HepG2 (cell line): ENCODE measurements around the gene LIMD2. TPM values are rescaled to one million over a fixed set of nuclear protein-coding genes. Genes with fewer than 3 reads are reported as not detected.
A peak's percentile ranks its signal among the peaks of the same experiment; 100 is the strongest.

Source experiments
- ADNP ChIP-seq: sonication (generic); formaldehyde crosslinking; IDR thresholded peaks from 2 replicates; pipeline ENCODE4 v1.4.0; 2020; ENCODE audit warnings: missing genetic modification reagents
- ARID2 ChIP-seq: sonication (generic); formaldehyde crosslinking; IDR thresholded peaks from 2 replicates; pipeline ENCODE4 v1.8.1; 2022; ENCODE audit warnings: mild to moderate bottlenecking, missing genetic modification reagents, borderline replicate concordance
- ARNTL ChIP-seq: sonication (generic); formaldehyde crosslinking; IDR thresholded peaks from 2 replicates; pipeline ENCODE4 v1.4.0; 2020; ENCODE audit warnings: mild to moderate bottlenecking, missing genetic modification reagents
- ATF7 ChIP-seq, 2 experiments: fragments of 450-650 bp in 1 of 2; sonication (generic) in 1 of 2; formaldehyde crosslinking in 1 of 2; IDR thresholded peaks; 2 replicates each; pipeline versions ENCODE4 v1.4.0 to v1.6.1; 2016 to 2020; ENCODE audit warnings: antibody characterized with exemption in 1 of 2, mild to moderate bottlenecking in 1 of 2, missing genetic modification reagents in 1 of 2
- DMTF1 ChIP-seq: sonication (generic); formaldehyde crosslinking; IDR thresholded peaks from 2 replicates; pipeline ENCODE4 v1.4.0; 2020; ENCODE audit warnings: mild to moderate bottlenecking, missing genetic modification reagents
- GATA4 ChIP-seq: sonication (generic); IDR thresholded peaks from 2 replicates; pipeline ENCODE4 v1.6.1; 2016; ENCODE audit warnings: antibody characterized with exemption, low read depth, borderline replicate concordance
- GMEB1 ChIP-seq: sonication (generic); formaldehyde crosslinking; IDR thresholded peaks from 2 replicates; pipeline ENCODE4 v1.5.1; 2020; ENCODE audit warnings: missing genetic modification reagents, mild to moderate bottlenecking, borderline replicate concordance
- HOXA3 ChIP-seq: sonication (generic); formaldehyde crosslinking; IDR thresholded peaks from 2 replicates; pipeline ENCODE4 v1.5.0; 2020; ENCODE audit warnings: missing genetic modification reagents
- NCOR1 ChIP-seq: fragments of 200-600 bp; sonication (generic); IDR thresholded peaks from 2 replicates; pipeline ENCODE4 v1.7.0; 2017; ENCODE audit warnings: antibody characterized with exemption, low read length, borderline replicate concordance
- PLSCR1 ChIP-seq: sonication (generic); formaldehyde crosslinking; IDR thresholded peaks from 2 replicates; pipeline ENCODE4 v1.5.0; 2020; ENCODE audit warnings: missing genetic modification reagents, mild to moderate bottlenecking, borderline replicate concordance
- POLR2A ChIP-seq, 2 experiments: IDR thresholded peaks; 2 replicates each; pipeline ENCODE4 v1.6.1; 2011; ENCODE audit warnings: low read depth in 2 of 2, low read length in 2 of 2, mild to moderate bottlenecking in 1 of 2, moderate library complexity in 1 of 2; ENCODE audit not compliant: insufficient read depth in 1 of 2
- RFX5 ChIP-seq: IDR thresholded peaks from 2 replicates; pipeline ENCODE4 v1.6.1; 2011; ENCODE audit warnings: low read depth, low read length, improper control_type of control experiment
- SP4 ChIP-seq: sonication (generic); formaldehyde crosslinking; IDR thresholded peaks from 2 replicates; pipeline ENCODE4 v1.8.1; 2023; ENCODE audit warnings: mild to moderate bottlenecking, missing genetic modification reagents
- YY1 ChIP-seq: IDR thresholded peaks from 2 replicates; pipeline ENCODE4 v1.6.1; 2011; ENCODE audit warnings: low read length, low read depth, moderate library complexity, mild to moderate bottlenecking; ENCODE audit not compliant: insufficient read depth, insufficient replicate concordance
- ZKSCAN5 ChIP-seq: sonication (generic); formaldehyde crosslinking; IDR thresholded peaks from 2 replicates; pipeline ENCODE4 v1.5.1; 2020; ENCODE audit warnings: mild to moderate bottlenecking, missing genetic modification reagents
- ZNF101 ChIP-seq: sonication (generic); formaldehyde crosslinking; IDR thresholded peaks from 2 replicates; pipeline ENCODE4 v1.4.0; 2020; ENCODE audit warnings: mild to moderate bottlenecking, low read depth, missing genetic modification reagents, borderline replicate concordance
- ZNF253 ChIP-seq: sonication (generic); formaldehyde crosslinking; IDR thresholded peaks from 2 replicates; pipeline ENCODE4 v1.8.0; 2022; ENCODE audit warnings: mild to moderate bottlenecking, missing genetic modification reagents, borderline replicate concordance
- ZNF335 ChIP-seq: sonication (generic); formaldehyde crosslinking; IDR thresholded peaks from 2 replicates; pipeline ENCODE4 v1.4.0; 2020; ENCODE audit warnings: missing genetic modification reagents
- ZNF841 ChIP-seq: sonication (generic); formaldehyde crosslinking; IDR thresholded peaks from 2 replicates; pipeline ENCODE4 v1.8.1; 2023; ENCODE audit warnings: missing genetic modification reagents, borderline replicate concordance
- polyA plus RNA-seq, 8 experiments: library from polyadenylated mRNA; depleted of rRNA in 3 of 8; stranded (reverse) in 7 of 8; unstranded in 1 of 8; fragments of >200 nt; fragmentation: Illumina TruSeq in 4 of 8; extraction: Trizol in 4 of 8; gene quantifications; 2 replicates each; pipeline versions ENCODE4 v1.2.1 to v1.2.3, GENCODE V29; 2011 to 2016; ENCODE audit warnings: low read depth in 4 of 8, missing spikeins in 1 of 8, mixed read lengths in 1 of 8; ENCODE audit not compliant: insufficient read depth in 1 of 8
- total RNA-seq, 5 experiments: library from RNA; depleted of rRNA; stranded (reverse); fragments of >200 nt; fragmentation: Illumina TruSeq; extraction: Trizol; gene quantifications; 2 replicates each; pipeline ENCODE4 v1.2.3, GENCODE V29; 2016; ENCODE audit warnings: low read depth in 1 of 5
- TF ChIP-seq, protein P1 (sequence below): sonication (generic); formaldehyde crosslinking; IDR thresholded peaks from 2 replicates; pipeline ENCODE4 v1.4.0; 2020; ENCODE audit warnings: missing genetic modification reagents

The LIMD2 gene
- total and polyA plus RNA-seq, 2 of the 13 experiments (the other 11 are each of a cell fraction or from before 2014, with no cell fraction given), result 9.0 to 20.8 TPM

DNA sequence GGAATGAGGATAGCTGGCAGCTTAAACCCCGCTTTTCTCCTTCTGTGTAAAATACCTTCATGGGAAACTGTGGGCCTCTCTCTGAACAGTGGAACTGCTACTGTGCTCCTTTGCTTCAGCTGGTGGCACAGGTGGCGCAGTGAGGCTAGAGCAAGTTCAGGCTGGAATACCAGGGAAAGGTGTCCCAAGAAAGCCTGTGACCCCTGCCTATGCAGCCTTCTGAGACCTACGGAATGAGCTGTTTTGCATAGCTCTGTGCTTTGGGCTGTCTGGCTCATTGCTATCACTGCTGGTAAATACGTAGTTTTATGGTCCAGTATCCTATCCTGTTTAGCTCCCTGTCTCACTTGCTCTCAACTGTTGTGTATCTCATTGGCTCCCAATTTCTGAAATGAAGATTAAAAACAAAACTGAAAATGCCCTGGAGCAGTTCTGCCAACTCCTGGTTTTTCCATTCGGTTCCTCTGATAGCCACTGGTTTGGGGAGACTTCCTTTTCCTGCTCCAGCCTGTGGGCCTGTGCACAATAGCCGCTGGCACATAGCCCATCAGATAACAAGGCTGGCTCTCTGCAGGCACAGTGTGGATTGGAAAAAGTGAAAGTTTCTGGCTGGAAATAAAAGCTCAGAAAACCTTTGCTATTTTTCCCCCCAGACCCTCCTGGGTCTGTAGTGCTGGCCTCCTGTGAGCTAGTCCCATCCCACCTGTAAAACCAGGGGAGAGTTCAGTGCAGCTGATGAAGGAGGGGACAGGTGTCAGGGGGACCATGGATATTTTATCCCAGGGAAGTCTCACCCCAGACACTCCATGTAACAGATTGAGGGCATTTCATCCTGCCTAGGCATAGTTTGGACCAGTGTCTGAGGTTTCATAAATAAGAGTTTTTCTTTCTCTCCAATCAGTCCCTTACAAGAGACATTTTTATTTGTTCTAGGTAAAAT is 24.0 kb downstream of the LIMD2 start (continued):
- TF ChIP-seq, protein P1, sequence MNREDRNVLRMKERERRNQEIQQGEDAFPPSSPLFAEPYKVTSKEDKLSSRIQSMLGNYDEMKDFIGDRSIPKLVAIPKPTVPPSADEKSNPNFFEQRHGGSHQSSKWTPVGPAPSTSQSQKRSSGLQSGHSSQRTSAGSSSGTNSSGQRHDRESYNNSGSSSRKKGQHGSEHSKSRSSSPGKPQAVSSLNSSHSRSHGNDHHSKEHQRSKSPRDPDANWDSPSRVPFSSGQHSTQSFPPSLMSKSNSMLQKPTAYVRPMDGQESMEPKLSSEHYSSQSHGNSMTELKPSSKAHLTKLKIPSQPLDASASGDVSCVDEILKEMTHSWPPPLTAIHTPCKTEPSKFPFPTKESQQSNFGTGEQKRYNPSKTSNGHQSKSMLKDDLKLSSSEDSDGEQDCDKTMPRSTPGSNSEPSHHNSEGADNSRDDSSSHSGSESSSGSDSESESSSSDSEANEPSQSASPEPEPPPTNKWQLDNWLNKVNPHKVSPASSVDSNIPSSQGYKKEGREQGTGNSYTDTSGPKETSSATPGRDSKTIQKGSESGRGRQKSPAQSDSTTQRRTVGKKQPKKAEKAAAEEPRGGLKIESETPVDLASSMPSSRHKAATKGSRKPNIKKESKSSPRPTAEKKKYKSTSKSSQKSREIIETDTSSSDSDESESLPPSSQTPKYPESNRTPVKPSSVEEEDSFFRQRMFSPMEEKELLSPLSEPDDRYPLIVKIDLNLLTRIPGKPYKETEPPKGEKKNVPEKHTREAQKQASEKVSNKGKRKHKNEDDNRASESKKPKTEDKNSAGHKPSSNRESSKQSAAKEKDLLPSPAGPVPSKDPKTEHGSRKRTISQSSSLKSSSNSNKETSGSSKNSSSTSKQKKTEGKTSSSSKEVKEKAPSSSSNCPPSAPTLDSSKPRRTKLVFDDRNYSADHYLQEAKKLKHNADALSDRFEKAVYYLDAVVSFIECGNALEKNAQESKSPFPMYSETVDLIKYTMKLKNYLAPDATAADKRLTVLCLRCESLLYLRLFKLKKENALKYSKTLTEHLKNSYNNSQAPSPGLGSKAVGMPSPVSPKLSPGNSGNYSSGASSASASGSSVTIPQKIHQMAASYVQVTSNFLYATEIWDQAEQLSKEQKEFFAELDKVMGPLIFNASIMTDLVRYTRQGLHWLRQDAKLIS (CRISPR knock-in tag), result no peak
- TF ChIP-seq ZKSCAN5 (no peak), YY1 (no peak), NCOR1 (peak; percentile 16; the same call in 1 of the 2 replicates), ZNF335 (CRISPR knock-in tag) (no peak), SP4 (CRISPR knock-in tag) (0 out of 2 replicates have a peak, but pooled peaks have one; percentile 28), ADNP (CRISPR knock-in tag) (no peak), ARNTL (CRISPR knock-in tag) (no peak), RFX5 (no peak), ZNF101 (no peak), ZNF841 (no peak), ZNF253 (CRISPR knock-in tag) (no peak), GMEB1 (CRISPR knock-in tag) (no peak), ATF7 (IDR thresholded peaks at IDR 0.05) (no peak), ATF7 (CRISPR knock-in tag; IDR thresholded peaks at IDR 0.05) (0 out of 2 replicates have a peak, but pooled peaks have one; percentile 30), ARID2 (CRISPR knock-in tag) (no peak), GATA4 (no peak), PLSCR1 (no peak), POLR2A (IDR thresholded peaks at IDR 0.05; ENCODE audit: insufficient read depth in 1 of 2, low read depth in 2 of 2, low read length in 2 of 2) (no peak), DMTF1 (CRISPR knock-in tag) (0 out of 2 replicates have a peak, but pooled peaks have one; percentile 38), HOXA3 (CRISPR knock-in tag) (no peak)
